GM23338 (cell line): ENCODE measurements around the gene PTGDS. TPM values are rescaled to one million over a fixed set of nuclear protein-coding genes. Genes with fewer than 3 reads are reported as not detected.

ENCODE experiments used
- ATAC-seq: fragments of 200-7000 bp; cut with Tn5 transposase; 3 replicates; pipeline ENCODE4 v1.9.1; 2020
- DNase-seq: peaks from one replicate; pipeline ENCODE4 v3.0.0-alpha.2; 2015; ENCODE audit warnings: low spot score
- H2AFZ ChIP-seq: fragments of 200-600 bp; sonication (generic); 2 replicates; pipeline ENCODE4 v1.8.0; 2016; ENCODE audit warnings: antibody characterized with exemption, mild to moderate bottlenecking, moderate library complexity
- H3F3A ChIP-seq: fragments of 200-600 bp; sonication (generic); replicated peaks from 2 replicates; pipeline ENCODE4 v1.8.0; 2017; ENCODE audit warnings: antibody characterized with exemption, mixed run types, low read depth
- H3K27ac ChIP-seq: fragments of 200-600 bp; sonication (generic); 2 replicates; pipeline ENCODE4 v1.6.1; 2016; ENCODE audit warnings: low read depth
- H3K27me3 ChIP-seq: fragments of 200-600 bp; sonication (generic); 2 replicates; pipeline ENCODE4 v1.8.0; 2016; ENCODE audit warnings: mild to moderate bottlenecking, mixed run types, moderate library complexity; ENCODE audit not compliant: insufficient read depth
- H3K36me3 ChIP-seq: fragments of 200-600 bp; sonication (generic); 2 replicates; pipeline ENCODE4 v1.8.0; 2016; ENCODE audit warnings: mild to moderate bottlenecking; ENCODE audit not compliant: insufficient read depth
- H3K4me1 ChIP-seq: fragments of 200-600 bp; sonication (generic); 2 replicates; pipeline ENCODE4 v1.8.0; 2016; ENCODE audit warnings: mild to moderate bottlenecking, moderate library complexity; ENCODE audit not compliant: insufficient read depth
- H3K4me2 ChIP-seq: fragments of 200-600 bp; sonication (generic); 2 replicates; pipeline ENCODE4 v1.7.1; 2017; ENCODE audit warnings: mixed run types
- H3K4me3 ChIP-seq: fragments of 200-600 bp; sonication (generic); 2 replicates; pipeline ENCODE4 v1.6.1; 2016; ENCODE audit warnings: mixed run types
- H3K79me2 ChIP-seq: fragments of 200-600 bp; sonication (generic); replicated peaks from 2 replicates; pipeline ENCODE4 v1.8.0; 2017; ENCODE audit warnings: mild to moderate bottlenecking; ENCODE audit not compliant: insufficient read depth
- H3K9me2 ChIP-seq: fragments of 200-600 bp; sonication (generic); 2 replicates; pipeline ENCODE4 v1.8.0; 2017; ENCODE audit not compliant: insufficient read depth
- H4K20me1 ChIP-seq: fragments of 200-600 bp; sonication (generic); replicated peaks from 2 replicates; pipeline ENCODE4 v1.8.0; 2017; ENCODE audit warnings: mild to moderate bottlenecking; ENCODE audit not compliant: insufficient read depth
- H3K27ac Mint-ChIP-seq: 2 replicates; pipeline ENCODE4 v1.8.0; 2020; ENCODE audit warnings: inconsistent platforms, mild to moderate bottlenecking, moderate library complexity, mixed read lengths
- H3K27me3 Mint-ChIP-seq: 3 replicates; pipeline ENCODE4 v1.8.0; 2022; ENCODE audit warnings: low read depth, mild to moderate bottlenecking, moderate library complexity, mixed read lengths, inconsistent platforms; ENCODE audit not compliant: insufficient read depth, poor library complexity
- H3K36me3 Mint-ChIP-seq: 3 replicates; pipeline ENCODE4 v1.8.0; 2021; ENCODE audit warnings: low read depth, mild to moderate bottlenecking, inconsistent platforms, moderate library complexity, mixed read lengths
- H3K4me1 Mint-ChIP-seq: 3 replicates; pipeline ENCODE4 v1.8.0; 2020; ENCODE audit warnings: mild to moderate bottlenecking, inconsistent platforms, mixed read lengths
- H3K4me3 Mint-ChIP-seq: 3 replicates; pipeline ENCODE4 v1.8.0; 2021; ENCODE audit warnings: moderate library complexity, mild to moderate bottlenecking, inconsistent platforms, mixed read lengths
- H3K9me3 Mint-ChIP-seq: 3 replicates; pipeline ENCODE4 v1.8.0; 2020; ENCODE audit warnings: moderate library complexity, mild to moderate bottlenecking, inconsistent platforms, mixed read lengths
- CREB1 ChIP-seq: fragments of 250-450 bp; sonication (Bioruptor Pico); IDR thresholded peaks from 2 replicates; pipeline ENCODE4 v1.5.0; 2020; ENCODE audit warnings: low read depth, mild to moderate bottlenecking, moderate library complexity
- EZH2 ChIP-seq: fragments of 200-600 bp; sonication (generic); IDR thresholded peaks from one replicate; pipeline ENCODE4 v1.8.0; 2017; ENCODE audit warnings: antibody characterized with exemption, mild to moderate bottlenecking, low read depth; ENCODE audit not compliant: unreplicated experiment
- EZH2phosphoT487 ChIP-seq: fragments of 200-600 bp; sonication (generic); IDR thresholded peaks from one replicate; pipeline ENCODE4 v1.8.1; 2018; ENCODE audit warnings: antibody characterized with exemption; ENCODE audit not compliant: unreplicated experiment
- JUNB ChIP-seq: IDR thresholded peaks from one replicate; pipeline ENCODE4 v1.6.1; 2016; ENCODE audit warnings: antibody characterized with exemption; ENCODE audit not compliant: unreplicated experiment
- NANOG ChIP-seq: IDR thresholded peaks from 2 replicates; pipeline ENCODE4 v1.6.1; 2016; ENCODE audit warnings: antibody characterized with exemption, borderline replicate concordance
- POLR2AphosphoS5 ChIP-seq: IDR thresholded peaks from 2 replicates; pipeline ENCODE4 v1.6.1; 2016; ENCODE audit warnings: antibody characterized with exemption, low read depth
- STAT1 ChIP-seq: IDR thresholded peaks from one replicate; pipeline ENCODE4 v1.6.1; 2016; ENCODE audit warnings: antibody characterized with exemption; ENCODE audit not compliant: unreplicated experiment
- ZNF114 ChIP-seq: fragments of 250-450 bp; sonication (Bioruptor Pico); IDR thresholded peaks from 2 replicates; pipeline ENCODE4 v1.5.0; 2020; ENCODE audit warnings: mild to moderate bottlenecking, moderate library complexity
- ZNF331 ChIP-seq: fragments of 250-450 bp; sonication (Bioruptor Pico); IDR thresholded peaks from 2 replicates; pipeline ENCODE4 v1.5.0; 2020; ENCODE audit warnings: low read depth, mild to moderate bottlenecking, moderate library complexity
- polyA plus RNA-seq: library from polyadenylated mRNA; unstranded; fragments of >200 nt; fragmentation: Nextera tagmentation; extraction: Ambion mirVana; gene quantifications from 2 replicates; pipeline ENCODE4 v1.2.1, GENCODE V29; 2016
- total RNA-seq: library from RNA; depleted of rRNA; stranded (reverse); fragments of >200 nt; shearing (Covaris generic); gene quantifications from 2 replicates; pipeline ENCODE4 v1.2.3, GENCODE V29; 2014
- TF ChIP-seq, protein P1 (sequence below), 2 experiments: fragments of 200-600 bp in 1 of 2; sonication (generic) in 1 of 2; conservative IDR thresholded peaks; 2 replicates each; pipeline versions ENCODE4 v1.5.1 to v1.6.1; 2016 to 2017; ENCODE audit warnings: antibody characterized with exemption in 2 of 2, low read depth in 2 of 2, mild to moderate bottlenecking in 2 of 2, moderate library complexity in 1 of 2
- TF ChIP-seq, protein P2 (sequence below): IDR thresholded peaks from one replicate; pipeline ENCODE4 v1.6.1; 2018; ENCODE audit warnings: antibody characterized with exemption; ENCODE audit not compliant: unreplicated experiment
- TF ChIP-seq, protein P3 (sequence below): IDR thresholded peaks from 2 replicates; pipeline ENCODE4 v1.6.1; 2016; ENCODE audit warnings: antibody characterized with exemption
- TF ChIP-seq, protein P4 (sequence below): fragments of 250-450 bp; sonication (Bioruptor Pico); IDR thresholded peaks from 2 replicates; pipeline ENCODE4 v1.5.0; 2020; ENCODE audit warnings: mild to moderate bottlenecking, moderate library complexity

Gene PTGDS
- total and polyA plus RNA-seq, 2 experiments from 2014 or later = 1.9 to 3.1 TPM

DNA sequence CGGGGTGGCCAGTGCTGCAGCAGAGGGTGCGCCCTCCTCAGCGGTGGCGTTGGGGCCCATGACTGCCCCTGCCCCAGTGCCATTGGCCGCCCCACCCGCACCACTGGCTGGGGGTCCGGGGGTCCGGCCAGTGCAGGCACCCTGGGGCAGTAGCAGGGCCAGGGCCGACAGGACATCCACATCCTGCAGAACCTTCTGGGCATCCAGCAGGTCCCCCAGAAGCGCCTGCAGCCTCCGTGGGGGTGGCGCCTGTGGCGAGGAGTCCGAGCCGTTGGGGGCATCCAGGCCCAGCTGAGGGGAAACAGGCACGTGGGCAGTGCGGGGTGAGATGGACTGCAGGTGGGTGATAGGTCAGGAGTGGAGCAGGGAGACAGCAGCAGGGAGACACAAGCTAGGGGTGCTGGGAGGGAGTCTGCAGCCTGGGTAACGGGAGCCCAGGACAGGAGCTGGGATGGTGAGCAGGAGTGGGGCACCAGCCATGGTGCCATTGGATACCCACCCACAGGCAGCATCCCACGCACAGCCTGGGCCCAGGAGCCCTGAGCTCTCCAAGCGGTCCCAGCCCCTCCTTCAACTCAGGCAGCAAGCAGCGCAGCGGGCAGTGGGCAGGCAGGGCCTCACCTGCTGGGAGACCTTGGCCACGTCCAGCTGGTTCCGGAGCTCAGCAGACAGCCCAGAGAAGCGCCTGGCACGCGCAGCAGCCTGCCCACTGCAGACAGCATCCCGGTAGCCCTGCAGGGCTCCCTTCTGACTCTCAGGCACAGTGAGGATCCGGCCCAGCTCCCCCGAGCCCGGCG is 43.7 kb downstream of the PTGDS start:
- H3K4me3 Mint-ChIP-seq = no peak overlapping the region

More for the DNA sequence above, 43.7 kb downstream of the PTGDS start:
- H3K79me2 ChIP-seq = no peaks in the 10 kb centered on the region
- Mint-ChIP-seq H3K27ac (no peak overlapping the region), H3K27me3 (peaks cover 11% of the 10 kb centered on the region), H3K9me3 (no peaks in the 10 kb centered on the region), H3K4me1 (no peaks in the 10 kb centered on the region; the same call in 2 of the 3 replicates), H3K36me3 (peaks cover 2% of the 10 kb centered on the region; the same call in 1 of the 3 replicates)
- no peaks in the 10 kb centered on the region for H3K27me3 ChIP-seq
- no peaks in the 10 kb centered on the region for H4K20me1 ChIP-seq
- TF ChIP-seq, protein P1, sequence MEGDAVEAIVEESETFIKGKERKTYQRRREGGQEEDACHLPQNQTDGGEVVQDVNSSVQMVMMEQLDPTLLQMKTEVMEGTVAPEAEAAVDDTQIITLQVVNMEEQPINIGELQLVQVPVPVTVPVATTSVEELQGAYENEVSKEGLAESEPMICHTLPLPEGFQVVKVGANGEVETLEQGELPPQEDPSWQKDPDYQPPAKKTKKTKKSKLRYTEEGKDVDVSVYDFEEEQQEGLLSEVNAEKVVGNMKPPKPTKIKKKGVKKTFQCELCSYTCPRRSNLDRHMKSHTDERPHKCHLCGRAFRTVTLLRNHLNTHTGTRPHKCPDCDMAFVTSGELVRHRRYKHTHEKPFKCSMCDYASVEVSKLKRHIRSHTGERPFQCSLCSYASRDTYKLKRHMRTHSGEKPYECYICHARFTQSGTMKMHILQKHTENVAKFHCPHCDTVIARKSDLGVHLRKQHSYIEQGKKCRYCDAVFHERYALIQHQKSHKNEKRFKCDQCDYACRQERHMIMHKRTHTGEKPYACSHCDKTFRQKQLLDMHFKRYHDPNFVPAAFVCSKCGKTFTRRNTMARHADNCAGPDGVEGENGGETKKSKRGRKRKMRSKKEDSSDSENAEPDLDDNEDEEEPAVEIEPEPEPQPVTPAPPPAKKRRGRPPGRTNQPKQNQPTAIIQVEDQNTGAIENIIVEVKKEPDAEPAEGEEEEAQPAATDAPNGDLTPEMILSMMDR (conservative IDR thresholded peaks at IDR 0.05; ENCODE audit: low read depth in 2 of 2) = no peak
- TF ChIP-seq EZH2 (no peak), JUNB (no peak), POLR2AphosphoS5 (no peak), ZNF114 (CRISPR knock-in tag) (no peak), EZH2phosphoT487 (no peak), STAT1 (no peak), ZNF331 (CRISPR knock-in tag) (no peak), NANOG (no peak), CREB1 (CRISPR knock-in tag) (no peak)
- TF ChIP-seq, protein P2, sequence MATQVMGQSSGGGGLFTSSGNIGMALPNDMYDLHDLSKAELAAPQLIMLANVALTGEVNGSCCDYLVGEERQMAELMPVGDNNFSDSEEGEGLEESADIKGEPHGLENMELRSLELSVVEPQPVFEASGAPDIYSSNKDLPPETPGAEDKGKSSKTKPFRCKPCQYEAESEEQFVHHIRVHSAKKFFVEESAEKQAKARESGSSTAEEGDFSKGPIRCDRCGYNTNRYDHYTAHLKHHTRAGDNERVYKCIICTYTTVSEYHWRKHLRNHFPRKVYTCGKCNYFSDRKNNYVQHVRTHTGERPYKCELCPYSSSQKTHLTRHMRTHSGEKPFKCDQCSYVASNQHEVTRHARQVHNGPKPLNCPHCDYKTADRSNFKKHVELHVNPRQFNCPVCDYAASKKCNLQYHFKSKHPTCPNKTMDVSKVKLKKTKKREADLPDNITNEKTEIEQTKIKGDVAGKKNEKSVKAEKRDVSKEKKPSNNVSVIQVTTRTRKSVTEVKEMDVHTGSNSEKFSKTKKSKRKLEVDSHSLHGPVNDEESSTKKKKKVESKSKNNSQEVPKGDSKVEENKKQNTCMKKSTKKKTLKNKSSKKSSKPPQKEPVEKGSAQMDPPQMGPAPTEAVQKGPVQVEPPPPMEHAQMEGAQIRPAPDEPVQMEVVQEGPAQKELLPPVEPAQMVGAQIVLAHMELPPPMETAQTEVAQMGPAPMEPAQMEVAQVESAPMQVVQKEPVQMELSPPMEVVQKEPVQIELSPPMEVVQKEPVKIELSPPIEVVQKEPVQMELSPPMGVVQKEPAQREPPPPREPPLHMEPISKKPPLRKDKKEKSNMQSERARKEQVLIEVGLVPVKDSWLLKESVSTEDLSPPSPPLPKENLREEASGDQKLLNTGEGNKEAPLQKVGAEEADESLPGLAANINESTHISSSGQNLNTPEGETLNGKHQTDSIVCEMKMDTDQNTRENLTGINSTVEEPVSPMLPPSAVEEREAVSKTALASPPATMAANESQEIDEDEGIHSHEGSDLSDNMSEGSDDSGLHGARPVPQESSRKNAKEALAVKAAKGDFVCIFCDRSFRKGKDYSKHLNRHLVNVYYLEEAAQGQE = no peak
- TF ChIP-seq, protein P3, sequence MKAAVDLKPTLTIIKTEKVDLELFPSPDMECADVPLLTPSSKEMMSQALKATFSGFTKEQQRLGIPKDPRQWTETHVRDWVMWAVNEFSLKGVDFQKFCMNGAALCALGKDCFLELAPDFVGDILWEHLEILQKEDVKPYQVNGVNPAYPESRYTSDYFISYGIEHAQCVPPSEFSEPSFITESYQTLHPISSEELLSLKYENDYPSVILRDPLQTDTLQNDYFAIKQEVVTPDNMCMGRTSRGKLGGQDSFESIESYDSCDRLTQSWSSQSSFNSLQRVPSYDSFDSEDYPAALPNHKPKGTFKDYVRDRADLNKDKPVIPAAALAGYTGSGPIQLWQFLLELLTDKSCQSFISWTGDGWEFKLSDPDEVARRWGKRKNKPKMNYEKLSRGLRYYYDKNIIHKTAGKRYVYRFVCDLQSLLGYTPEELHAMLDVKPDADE = no peak
- TF ChIP-seq, protein P4, sequence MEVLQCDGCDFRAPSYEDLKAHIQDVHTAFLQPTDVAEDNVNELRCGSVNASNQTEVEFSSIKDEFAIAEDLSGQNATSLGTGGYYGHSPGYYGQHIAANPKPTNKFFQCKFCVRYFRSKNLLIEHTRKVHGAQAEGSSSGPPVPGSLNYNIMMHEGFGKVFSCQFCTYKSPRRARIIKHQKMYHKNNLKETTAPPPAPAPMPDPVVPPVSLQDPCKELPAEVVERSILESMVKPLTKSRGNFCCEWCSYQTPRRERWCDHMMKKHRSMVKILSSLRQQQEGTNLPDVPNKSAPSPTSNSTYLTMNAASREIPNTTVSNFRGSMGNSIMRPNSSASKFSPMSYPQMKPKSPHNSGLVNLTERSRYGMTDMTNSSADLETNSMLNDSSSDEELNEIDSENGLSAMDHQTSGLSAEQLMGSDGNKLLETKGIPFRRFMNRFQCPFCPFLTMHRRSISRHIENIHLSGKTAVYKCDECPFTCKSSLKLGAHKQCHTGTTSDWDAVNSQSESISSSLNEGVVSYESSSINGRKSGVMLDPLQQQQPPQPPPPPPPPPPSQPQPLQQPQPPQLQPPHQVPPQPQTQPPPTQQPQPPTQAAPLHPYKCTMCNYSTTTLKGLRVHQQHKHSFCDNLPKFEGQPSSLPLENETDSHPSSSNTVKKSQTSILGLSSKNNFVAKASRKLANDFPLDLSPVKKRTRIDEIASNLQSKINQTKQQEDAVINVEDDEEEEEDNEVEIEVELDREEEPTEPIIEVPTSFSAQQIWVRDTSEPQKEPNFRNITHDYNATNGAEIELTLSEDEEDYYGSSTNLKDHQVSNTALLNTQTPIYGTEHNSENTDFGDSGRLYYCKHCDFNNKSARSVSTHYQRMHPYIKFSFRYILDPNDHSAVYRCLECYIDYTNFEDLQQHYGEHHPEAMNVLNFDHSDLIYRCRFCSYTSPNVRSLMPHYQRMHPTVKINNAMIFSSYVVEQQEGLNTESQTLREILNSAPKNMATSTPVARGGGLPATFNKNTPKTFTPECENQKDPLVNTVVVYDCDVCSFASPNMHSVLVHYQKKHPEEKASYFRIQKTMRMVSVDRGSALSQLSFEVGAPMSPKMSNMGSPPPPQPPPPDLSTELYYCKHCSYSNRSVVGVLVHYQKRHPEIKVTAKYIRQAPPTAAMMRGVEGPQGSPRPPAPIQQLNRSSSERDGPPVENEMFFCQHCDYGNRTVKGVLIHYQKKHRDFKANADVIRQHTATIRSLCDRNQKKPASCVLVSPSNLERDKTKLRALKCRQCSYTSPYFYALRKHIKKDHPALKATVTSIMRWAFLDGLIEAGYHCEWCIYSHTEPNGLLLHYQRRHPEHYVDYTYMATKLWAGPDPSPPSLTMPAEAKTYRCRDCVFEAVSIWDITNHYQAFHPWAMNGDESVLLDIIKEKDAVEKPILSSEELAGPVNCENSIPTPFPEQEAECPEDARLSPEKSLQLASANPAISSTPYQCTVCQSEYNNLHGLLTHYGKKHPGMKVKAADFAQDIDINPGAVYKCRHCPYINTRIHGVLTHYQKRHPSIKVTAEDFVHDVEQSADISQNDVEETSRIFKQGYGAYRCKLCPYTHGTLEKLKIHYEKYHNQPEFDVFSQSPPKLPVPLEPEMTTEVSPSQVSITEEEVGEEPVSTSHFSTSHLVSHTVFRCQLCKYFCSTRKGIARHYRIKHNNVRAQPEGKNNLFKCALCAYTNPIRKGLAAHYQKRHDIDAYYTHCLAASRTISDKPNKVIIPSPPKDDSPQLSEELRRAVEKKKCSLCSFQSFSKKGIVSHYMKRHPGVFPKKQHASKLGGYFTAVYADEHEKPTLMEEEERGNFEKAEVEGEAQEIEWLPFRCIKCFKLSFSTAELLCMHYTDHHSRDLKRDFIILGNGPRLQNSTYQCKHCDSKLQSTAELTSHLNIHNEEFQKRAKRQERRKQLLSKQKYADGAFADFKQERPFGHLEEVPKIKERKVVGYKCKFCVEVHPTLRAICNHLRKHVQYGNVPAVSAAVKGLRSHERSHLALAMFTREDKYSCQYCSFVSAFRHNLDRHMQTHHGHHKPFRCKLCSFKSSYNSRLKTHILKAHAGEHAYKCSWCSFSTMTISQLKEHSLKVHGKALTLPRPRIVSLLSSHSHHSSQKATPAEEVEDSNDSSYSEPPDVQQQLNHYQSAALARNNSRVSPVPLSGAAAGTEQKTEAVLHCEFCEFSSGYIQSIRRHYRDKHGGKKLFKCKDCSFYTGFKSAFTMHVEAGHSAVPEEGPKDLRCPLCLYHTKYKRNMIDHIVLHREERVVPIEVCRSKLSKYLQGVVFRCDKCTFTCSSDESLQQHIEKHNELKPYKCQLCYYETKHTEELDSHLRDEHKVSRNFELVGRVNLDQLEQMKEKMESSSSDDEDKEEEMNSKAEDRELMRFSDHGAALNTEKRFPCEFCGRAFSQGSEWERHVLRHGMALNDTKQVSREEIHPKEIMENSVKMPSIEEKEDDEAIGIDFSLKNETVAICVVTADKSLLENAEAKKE (CRISPR knock-in tag) = no peak
- H3K27ac ChIP-seq = no peak overlapping the region
- no peak overlapping the region for H2AFZ ChIP-seq
- H3K36me3 ChIP-seq = no peaks in the 10 kb centered on the region
- H3K4me3 ChIP-seq = no peak overlapping the region
- H3K9me2 ChIP-seq = no peaks in the 10 kb centered on the region
- H3F3A ChIP-seq = 0 out of 2 replicates have a peak, but pooled peaks cover 3% of the 10 kb centered on the region
- no peak overlapping the region for H3K4me2 ChIP-seq
- DNase-seq (no peak), ATAC-seq (no peak)
- H3K4me1 ChIP-seq = peaks cover 4% of the 10 kb centered on the region; the same call in 1 of the 2 replicates
